ENCODE data around the gene DCHS2. TPM values are rescaled to one million over a fixed set of nuclear protein-coding genes. Genes with fewer than 3 reads are reported as not detected.

Gene DCHS2
- polyA plus RNA-seq, 3 donors = not detected

GRCh38 chr4:154407443-154407842 is 84.2 kb downstream of the DCHS2 start:
- intact Hi-C loops (cut with micrococcal nuclease) = no loop called here
- no peaks in the 10 kb centered on the region for H3K4me1 Mint-ChIP-seq
- no peak for TF ChIP-seq CTCF (IDR thresholded peaks at IDR 0.05)
- no peak overlapping the region for H3K27ac Mint-ChIP-seq
- Histone ChIP-seq H3K4me2 (replicated peaks; ENCODE audit: extremely low read depth, low read length, poor library complexity, severe bottlenecking) (no peak overlapping the region), H3K9me3 (replicated peaks in 1 of 2; ENCODE audit: control insufficient read depth in 1 of 2, insufficient read depth in 1 of 2, low read length in 2 of 2) (no peaks in the 10 kb centered on the region), H3K9ac (ENCODE audit: insufficient read depth, low read length, poor library complexity, severe bottlenecking) (no peak overlapping the region), H2AFZ (ENCODE audit: insufficient read depth, low read depth, low read length, poor library complexity, severe bottlenecking) (no peak overlapping the region), H4K20me1 (ENCODE audit: insufficient read depth, low read length) (no peaks in the 10 kb centered on the region), H3K79me2 (ENCODE audit: insufficient read depth, low read length) (no peaks in the 10 kb centered on the region), H3K27me3 (ENCODE audit: control insufficient read depth in 2 of 2, insufficient read depth in 2 of 2, low read length in 2 of 2) (no peaks in the 10 kb centered on the region), H3K4me1 (ENCODE audit: control insufficient read depth in 1 of 2, insufficient read depth in 2 of 2, low read length in 2 of 2) (no peaks in the 10 kb centered on the region), H3K4me3 (replicated peaks in 1 of 3; ENCODE audit: low read depth in 2 of 3, low read length in 3 of 3) (no peak overlapping the region), H3K27ac (ENCODE audit: low read depth in 1 of 2, low read length in 2 of 2) (no peak overlapping the region), H3K36me3 (replicated peaks in 1 of 2; ENCODE audit: control insufficient read depth in 1 of 2, insufficient read depth in 2 of 2, low read length in 2 of 2) (no peaks in the 10 kb centered on the region)
- no peak for DNase-seq
- H3K36me3 Mint-ChIP-seq = no peaks in the 10 kb centered on the region
- peaks cover 0 to 4% (median 2%) of the 10 kb centered on the region in 7 donors for H3K9me3 Mint-ChIP-seq
- H3K27me3 Mint-ChIP-seq (ENCODE audit: low read depth in 3 of 3) = peaks cover 0 to 10% (median 7%) of the 10 kb centered on the region in 3 donors
- no peak overlapping the region for H3K4me3 Mint-ChIP-seq

GRCh38 chr4:154406018-154406795 is 85.4 kb downstream of the DCHS2 start:
- H3K27ac Mint-ChIP-seq = no peak overlapping the region
- no peak for TF ChIP-seq CTCF (IDR thresholded peaks at IDR 0.05)
- Histone ChIP-seq H3K79me2 (ENCODE audit: insufficient read depth, low read length) (no peaks in the 10 kb centered on the region), H3K9ac (ENCODE audit: insufficient read depth, low read length, poor library complexity, severe bottlenecking) (no peak overlapping the region), H3K4me1 (ENCODE audit: control insufficient read depth in 1 of 2, insufficient read depth in 2 of 2, low read length in 2 of 2) (no peaks in the 10 kb centered on the region), H3K27ac (ENCODE audit: low read depth in 1 of 2, low read length in 2 of 2) (no peak overlapping the region), H3K4me2 (replicated peaks; ENCODE audit: extremely low read depth, low read length, poor library complexity, severe bottlenecking) (no peak overlapping the region), H3K27me3 (ENCODE audit: control insufficient read depth in 2 of 2, insufficient read depth in 2 of 2, low read length in 2 of 2) (no peaks in the 10 kb centered on the region), H3K9me3 (replicated peaks in 1 of 2; ENCODE audit: control insufficient read depth in 1 of 2, insufficient read depth in 1 of 2, low read length in 2 of 2) (no peaks in the 10 kb centered on the region), H4K20me1 (ENCODE audit: insufficient read depth, low read length) (no peaks in the 10 kb centered on the region), H3K4me3 (replicated peaks in 1 of 3; ENCODE audit: low read depth in 2 of 3, low read length in 3 of 3) (no peak overlapping the region), H2AFZ (ENCODE audit: insufficient read depth, low read depth, low read length, poor library complexity, severe bottlenecking) (no peak overlapping the region), H3K36me3 (replicated peaks in 1 of 2; ENCODE audit: control insufficient read depth in 1 of 2, insufficient read depth in 2 of 2, low read length in 2 of 2) (no peaks in the 10 kb centered on the region)
- intact Hi-C loops (cut with micrococcal nuclease) = no loop called here
- no peak overlapping the region for H3K4me3 Mint-ChIP-seq
- H3K27me3 Mint-ChIP-seq (ENCODE audit: low read depth in 3 of 3) = peaks cover 0 to 7% (median 4%) of the 10 kb centered on the region in 3 donors
- WGBS (ENCODE audit: insufficient coverage) = 30% methylated on average over 2 of the region's 4 CpGs
- H3K4me1 Mint-ChIP-seq = no peaks in the 10 kb centered on the region
- peaks cover 0 to 4% (median 2%) of the 10 kb centered on the region in 7 donors for H3K9me3 Mint-ChIP-seq
- no peaks in the 10 kb centered on the region for H3K36me3 Mint-ChIP-seq
- no peak for DNase-seq

Data from CD14-positive monocyte (primary cell).